Measurements from ENCODE around the gene MLEC. TPM values are rescaled to one million over a fixed set of nuclear protein-coding genes. Genes with fewer than 3 reads are reported as not detected.

MLEC gene, protein sequence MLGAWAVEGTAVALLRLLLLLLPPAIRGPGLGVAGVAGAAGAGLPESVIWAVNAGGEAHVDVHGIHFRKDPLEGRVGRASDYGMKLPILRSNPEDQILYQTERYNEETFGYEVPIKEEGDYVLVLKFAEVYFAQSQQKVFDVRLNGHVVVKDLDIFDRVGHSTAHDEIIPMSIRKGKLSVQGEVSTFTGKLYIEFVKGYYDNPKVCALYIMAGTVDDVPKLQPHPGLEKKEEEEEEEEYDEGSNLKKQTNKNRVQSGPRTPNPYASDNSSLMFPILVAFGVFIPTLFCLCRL
- total RNA-seq, result 100 to 1,000 TPM; 116 to 124 TPM

DNA sequence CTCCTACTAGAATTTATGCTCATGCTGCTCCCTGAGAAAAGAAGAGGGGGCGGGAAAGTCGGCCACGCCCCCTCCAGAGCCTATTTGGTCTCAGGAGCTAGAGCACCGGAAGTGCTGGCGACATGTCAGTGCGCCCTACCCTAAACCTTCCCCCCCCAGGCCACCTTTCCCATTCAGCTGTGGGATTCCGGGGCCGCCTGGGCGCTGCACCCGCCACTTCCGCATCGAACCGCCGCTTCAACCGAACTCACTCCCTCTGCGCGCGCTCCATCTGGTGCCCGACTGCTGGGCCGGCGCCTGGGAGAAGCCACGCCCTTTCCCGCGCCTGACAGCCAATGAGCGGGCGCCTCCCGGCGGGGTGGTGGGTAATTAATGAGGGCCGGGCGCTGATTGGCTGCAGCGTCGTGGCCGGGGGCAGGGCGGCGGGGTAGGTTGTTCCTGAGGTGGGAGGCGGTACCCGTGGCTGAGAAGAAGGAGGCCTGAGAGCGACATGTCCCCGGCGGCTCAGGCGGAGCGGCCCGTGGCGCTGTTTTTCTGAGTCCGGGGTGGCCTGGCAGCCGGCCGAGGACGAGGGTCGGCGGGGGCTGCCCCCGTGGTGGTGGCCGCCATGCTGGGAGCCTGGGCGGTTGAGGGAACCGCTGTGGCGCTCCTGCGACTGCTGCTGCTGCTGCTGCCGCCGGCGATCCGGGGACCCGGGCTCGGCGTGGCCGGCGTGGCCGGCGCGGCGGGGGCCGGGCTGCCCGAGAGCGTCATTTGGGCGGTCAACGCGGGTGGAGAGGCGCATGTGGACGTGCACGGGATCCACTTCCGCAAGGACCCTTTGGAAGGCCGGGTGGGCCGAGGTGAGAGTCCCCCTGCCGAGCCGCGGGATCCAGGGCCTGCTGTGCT lies at the start of gene MLEC:
TSS of gene MLEC (plus strand) at position 460 of the 888 bp plus-strand sequence. CDS start at position 608, 148 bp downstream.
- Histone ChIP-seq H3K27ac (peak within 1 kb of the TSS; percentile 92 to 93), H3K9me3 (no peaks in the 10 kb centered on the region), H3K4me3 (peak within 1 kb of the TSS; percentile 90 to 94), H3K27me3 (replicated peaks; ENCODE audit: insufficient read depth) (no peaks in the 10 kb centered on the region), H3K4me1 (replicated peaks) (peaks cover 12% of the 10 kb centered on the region), H3K36me3 (no peaks in the 10 kb centered on the region)
- TF ChIP-seq, protein P1, sequence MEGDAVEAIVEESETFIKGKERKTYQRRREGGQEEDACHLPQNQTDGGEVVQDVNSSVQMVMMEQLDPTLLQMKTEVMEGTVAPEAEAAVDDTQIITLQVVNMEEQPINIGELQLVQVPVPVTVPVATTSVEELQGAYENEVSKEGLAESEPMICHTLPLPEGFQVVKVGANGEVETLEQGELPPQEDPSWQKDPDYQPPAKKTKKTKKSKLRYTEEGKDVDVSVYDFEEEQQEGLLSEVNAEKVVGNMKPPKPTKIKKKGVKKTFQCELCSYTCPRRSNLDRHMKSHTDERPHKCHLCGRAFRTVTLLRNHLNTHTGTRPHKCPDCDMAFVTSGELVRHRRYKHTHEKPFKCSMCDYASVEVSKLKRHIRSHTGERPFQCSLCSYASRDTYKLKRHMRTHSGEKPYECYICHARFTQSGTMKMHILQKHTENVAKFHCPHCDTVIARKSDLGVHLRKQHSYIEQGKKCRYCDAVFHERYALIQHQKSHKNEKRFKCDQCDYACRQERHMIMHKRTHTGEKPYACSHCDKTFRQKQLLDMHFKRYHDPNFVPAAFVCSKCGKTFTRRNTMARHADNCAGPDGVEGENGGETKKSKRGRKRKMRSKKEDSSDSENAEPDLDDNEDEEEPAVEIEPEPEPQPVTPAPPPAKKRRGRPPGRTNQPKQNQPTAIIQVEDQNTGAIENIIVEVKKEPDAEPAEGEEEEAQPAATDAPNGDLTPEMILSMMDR (IDR thresholded peaks at IDR 0.05), result peak in 1 of 4 experiments; percentile 27
- TF ChIP-seq POLR2A (IDR thresholded peaks at IDR 0.05), result peak; percentile 85
- peak; percentile 85 for TF ChIP-seq POLR2AphosphoS5 (IDR thresholded peaks at IDR 0.05)
- intact Hi-C loops (cut with DNase I), result loop anchor here (2.0 kb wide), 1 partner anchor 24 kb away; the partner anchor contains the start of gene UNC119B
- peak; percentile 99 for DNase-seq (ENCODE audit: low spot score)
- WGBS, result 1% methylated on average over 57 of the region's 84 CpGs

DNA sequence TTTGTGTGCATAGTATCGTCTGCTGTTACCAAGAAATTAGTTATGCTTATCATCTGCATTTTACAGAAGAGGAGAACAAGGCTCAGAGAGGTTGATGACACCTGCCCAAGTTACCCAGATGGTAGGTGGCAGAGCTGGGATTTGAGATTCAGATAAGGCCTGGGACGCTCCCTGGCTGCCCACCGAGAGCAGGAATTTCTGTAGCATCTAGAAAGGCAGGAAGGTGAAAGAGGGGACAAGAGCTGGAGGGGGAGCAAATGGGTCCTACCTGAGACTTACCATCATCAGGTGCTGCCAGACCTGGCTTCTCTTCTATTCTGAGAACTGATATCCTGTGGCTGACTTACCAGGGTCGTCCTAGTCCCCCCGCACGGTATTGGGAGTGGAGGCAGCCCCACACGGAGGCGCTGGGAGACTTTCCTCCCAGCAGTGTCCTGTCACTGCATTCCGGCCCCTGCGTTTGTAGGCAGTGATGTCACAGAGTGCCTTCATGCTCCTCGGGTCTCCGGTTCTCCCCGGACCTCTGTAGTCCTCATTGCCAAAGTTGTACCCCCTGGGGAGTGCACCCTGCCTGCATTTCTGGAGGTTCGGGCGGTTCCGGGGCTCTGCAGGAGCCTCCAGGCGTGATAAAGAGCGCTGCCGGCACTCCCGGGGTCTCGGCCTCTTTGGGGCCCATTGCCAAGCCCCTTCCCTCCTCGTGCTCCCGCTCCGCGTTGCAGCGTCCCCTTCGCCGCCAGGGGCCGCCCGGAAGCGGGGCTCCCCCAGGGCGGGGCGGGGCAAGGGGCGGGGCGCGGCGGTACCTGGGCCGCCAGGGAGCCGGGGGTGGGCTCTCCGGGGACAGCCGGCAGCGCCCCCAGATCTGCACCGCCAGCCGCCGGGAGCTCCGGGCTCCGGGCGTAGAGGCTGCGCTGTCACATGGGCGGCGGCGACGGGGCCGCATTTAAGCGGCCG lies 46.9 kb upstream of the MLEC start, which contains the start of gene CABP1:
TSS of gene CABP1 (plus strand) at position 856 of the 951 bp plus-strand sequence. CDS start at position 916, 60 bp downstream.
- Histone ChIP-seq H3K4me3 (peak within 1 kb of the TSS; percentile 29 to 41), H3K27me3 (replicated peaks; ENCODE audit: insufficient read depth) (no peaks in the 10 kb centered on the region), H3K9me3 (no peaks in the 10 kb centered on the region), H3K27ac (no peak within 1 kb of the TSS), H3K4me1 (replicated peaks) (no peaks in the 10 kb centered on the region), H3K36me3 (no peaks in the 10 kb centered on the region)
- TF ChIP-seq POLR2A (IDR thresholded peaks at IDR 0.05) (no peak), POLR2AphosphoS5 (IDR thresholded peaks at IDR 0.05) (no peak)
- TF ChIP-seq, protein P1 (IDR thresholded peaks at IDR 0.05), result peak in 2 of 4 experiments; percentile 28 to 30
- intact Hi-C loops (cut with DNase I), result loop anchor here (10.0 kb wide), 2 partner anchors 195 to 465 kb away; partner anchors contain the start of genes GATC and TRIAP1
- no peak for DNase-seq (ENCODE audit: low spot score)
- WGBS, result 22% methylated on average over 17 of the region's 56 CpGs

DNA sequence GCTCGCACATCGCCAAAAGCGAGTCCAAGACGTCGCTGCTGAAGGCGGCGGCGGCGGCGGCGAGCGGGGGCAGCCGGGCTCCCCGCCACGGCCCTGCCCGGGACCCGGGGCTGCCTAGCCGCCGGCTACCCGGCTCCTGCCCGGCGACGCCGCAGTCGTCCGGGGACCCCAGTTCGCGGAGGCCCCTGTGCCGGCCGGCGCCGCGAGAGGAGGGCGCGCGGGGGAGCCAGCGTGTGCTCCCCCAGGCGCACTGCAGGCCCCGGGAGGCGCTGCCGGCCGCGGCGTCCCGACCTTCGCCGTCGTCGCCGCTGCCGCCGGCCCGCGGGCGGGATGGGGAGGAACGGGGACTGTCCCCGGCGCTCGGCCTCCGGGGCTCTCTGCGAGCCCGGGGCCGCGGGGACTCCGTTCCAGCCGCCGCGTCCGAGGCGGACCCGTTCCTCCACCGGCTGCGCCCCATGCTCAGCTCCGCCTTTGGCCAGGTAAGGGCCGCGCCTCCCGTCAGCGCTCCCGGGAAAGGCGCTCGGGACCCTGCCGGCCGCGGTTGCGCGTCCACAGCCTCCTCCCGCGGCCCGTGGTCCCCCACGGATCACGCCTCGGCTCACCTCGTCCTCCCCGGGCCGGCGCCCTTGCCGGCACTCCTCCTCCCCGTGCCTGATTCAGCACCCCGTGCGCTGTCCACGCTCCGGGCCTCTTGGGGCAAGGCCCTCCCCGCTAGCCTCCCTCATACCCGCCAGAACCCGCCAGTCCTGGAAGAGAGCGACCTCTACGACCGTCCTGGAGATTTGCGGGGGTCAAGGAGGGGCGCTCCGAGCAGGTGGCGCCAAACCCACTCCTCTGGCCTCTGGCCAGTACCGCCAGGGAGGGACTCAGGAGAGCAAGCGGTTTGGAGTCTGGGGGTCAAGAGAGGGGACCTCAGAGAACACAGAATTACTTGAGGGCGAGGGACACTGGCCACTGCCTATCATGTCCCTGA lies 45.8 kb upstream of the MLEC start:
- H3K27me3 ChIP-seq (replicated peaks; ENCODE audit: insufficient read depth), result no peaks in the 10 kb centered on the region
- H3K4me3 ChIP-seq, result peak overlapping the region; percentile 29 to 41
- DNase-seq (ENCODE audit: low spot score), result peak; percentile 22
- intact Hi-C loops (cut with DNase I), result loop anchor here (10.0 kb wide), 2 partner anchors 196 to 464 kb away; partner anchors contain the start of genes GATC and TRIAP1
- no peaks in the 10 kb centered on the region for H3K9me3 ChIP-seq
- no peak overlapping the region for H3K27ac ChIP-seq
- no peaks in the 10 kb centered on the region for H3K36me3 ChIP-seq
- TF ChIP-seq, protein P1 (IDR thresholded peaks at IDR 0.05), result no peak
- no peak for TF ChIP-seq POLR2AphosphoS5 (IDR thresholded peaks at IDR 0.05)
- TF ChIP-seq POLR2A (IDR thresholded peaks at IDR 0.05), result no peak
- WGBS, result 1% methylated on average over 45 of the region's 115 CpGs
- H3K4me1 ChIP-seq (replicated peaks), result no peaks in the 10 kb centered on the region

Data from prostate gland (tissue), 2 donors.